ENCODE results near the gene PSMB7. TPM values are rescaled to one million over a fixed set of nuclear protein-coding genes. Genes with fewer than 3 reads are reported as not detected.

PSMB7 gene
- total RNA-seq, 5 donors from 2014 or later (not counting 1 experiment from before 2014, with no cell fraction given) = 62.6 to 75.8 (median 68.6) TPM

Other genes starting within 250 kb of the PSMB7 start
- 10 to 100 TPM in 3 of 5 donors, 1 to 10 TPM in 2; 5.9 to 12.5 (median 10.4) TPM for gene NEK6, start 157.5 kb downstream of the PSMB7 start, total RNA-seq
- not detected for gene ADGRD2, start 35.0 kb upstream of the PSMB7 start, total RNA-seq
- gene NR5A1, start 92.0 kb upstream of the PSMB7 start, total RNA-seq = under 1 TPM in 3 of 5 donors, not detected in 2; 0.19 to 0.30 (median 0.29) TPM

Data from T-cell (primary cell).